Panc1 (cell line): ENCODE results near the gene CUL9. TPM values are rescaled to one million over a fixed set of nuclear protein-coding genes. Genes with fewer than 3 reads are reported as not detected.

ENCODE experiments used
- ATAC-seq: fragments of 200-7000 bp; cut with Tn5 transposase; 2 replicates; pipeline ENCODE4 v1.9.1; 2020; ENCODE audit warnings: mild to moderate bottlenecking, moderate library complexity
- BruUV-seq: library from RNA; stranded (reverse); fragments of 400-500 nt; replicated peaks from 2 replicates; lab custom pipeline; 2021; lab: Mats Ljungman, UMichigan
- CTCF ChIA-PET: fragments of 300-600 bp; sonication (Branson Sonifier 250); formaldehyde crosslinking; loops from one replicate; lab custom pipeline; 2022; ENCODE audit warnings: antibody characterized with exemption; lab: Charles Lee
- POLR2A ChIA-PET: fragments of 300-600 bp; sonication (Branson Sonifier 250); formaldehyde crosslinking; loops from one replicate; lab custom pipeline; 2022; ENCODE audit warnings: antibody characterized with exemption; lab: Charles Lee
- DNase-seq: peaks from one replicate; pipeline ENCODE4 v3.0.0-alpha.2; 2010; ENCODE audit warnings: low read depth, low spot score
- H3K27ac ChIP-seq: 2 replicates; pipeline ENCODE4 v1.5.1; 2011; ENCODE audit warnings: mild to moderate bottlenecking, low read length, inconsistent platforms
- H3K27me3 ChIP-seq: fragments of 200-500 bp; sonication (Bioruptor generic); 2 replicates; pipeline ENCODE4 v1.6.0; 2014; ENCODE audit warnings: low read length, inconsistent platforms; ENCODE audit not compliant: control insufficient read depth, insufficient read depth
- H3K36me3 ChIP-seq: fragments of 200-500 bp; sonication (Bioruptor generic); 2 replicates; pipeline ENCODE4 v1.5.1; 2014; ENCODE audit warnings: inconsistent platforms, mild to moderate bottlenecking, low read length, moderate library complexity; ENCODE audit not compliant: control insufficient read depth, insufficient read depth
- H3K4me1 ChIP-seq: 2 replicates; pipeline ENCODE4 v1.5.1; 2011; ENCODE audit warnings: inconsistent platforms, mild to moderate bottlenecking, low read length, moderate library complexity; ENCODE audit not compliant: control insufficient read depth, insufficient read depth
- H3K4me3 ChIP-seq, 2 experiments: 2 replicates each; pipeline ENCODE4 v1.5.1; 2011 to 2012; ENCODE audit warnings: low read depth in 2 of 2, low read length in 2 of 2, mild to moderate bottlenecking in 2 of 2, inconsistent platforms in 1 of 2, moderate library complexity in 1 of 2
- H3K9me3 ChIP-seq: fragments of 200-500 bp; sonication (Bioruptor generic); 2 replicates; pipeline ENCODE4 v1.5.1; 2014; ENCODE audit warnings: low read depth, mild to moderate bottlenecking, inconsistent platforms, low read length, moderate library complexity; ENCODE audit not compliant: control insufficient read depth, insufficient read depth
- CTCF ChIP-seq: fragments of 450-650 bp; IDR thresholded peaks from 2 replicates; pipeline ENCODE4 v1.5.1; 2017; ENCODE audit warnings: mild to moderate bottlenecking
- POLR2AphosphoS5 ChIP-seq: IDR thresholded peaks from 2 replicates; pipeline ENCODE4 v1.6.1; 2012; ENCODE audit warnings: mild to moderate bottlenecking, low read depth, low read length, moderate library complexity
- REST ChIP-seq, 2 experiments: IDR thresholded peaks; 2 replicates each; pipeline ENCODE4 v1.6.1; 2011 to 2012; ENCODE audit warnings: low read depth in 2 of 2, control low read depth in 1 of 2, low read length in 1 of 2, mild to moderate bottlenecking in 1 of 2, moderate library complexity in 1 of 2; ENCODE audit not compliant: insufficient read depth in 1 of 2
- SIN3A ChIP-seq: IDR thresholded peaks from 2 replicates; pipeline ENCODE4 v1.6.1; 2012; ENCODE audit warnings: low read depth, mild to moderate bottlenecking, low read length, moderate library complexity, borderline replicate concordance; ENCODE audit not compliant: insufficient read depth
- TCF7L2 ChIP-seq: IDR thresholded peaks from 2 replicates; pipeline ENCODE4 v1.6.1; 2011; ENCODE audit warnings: mild to moderate bottlenecking, low read depth, low read length, inconsistent platforms
- in situ Hi-C: cut with HindIII; loops from 2 replicates; pipeline ENCODE4 v1.10.0; 2016; ENCODE audit warnings: low sequenced_read_pairs, low pct_unique_long_range_greater_than_20kb
- intact Hi-C: fragments of 100-400 bp; cut with micrococcal nuclease; formaldehyde crosslinking; loops from one replicate; pipeline ENCODE4 v1.10.0; 2022; ENCODE audit not compliant: unreplicated experiment
- total RNA-seq: library from RNA; stranded (reverse); gene quantifications from one replicate; pipeline ENCODE4 v1.2.1, GENCODE V29; 2021; ENCODE audit not compliant: unreplicated experiment

CUL9 gene
- total RNA-seq, 1 experiment from 2014 or later, result 54.3 TPM

- H3K27ac ChIP-seq, result no peak overlapping the region
- in situ Hi-C loops, result no loop called here
- DNase-seq, result no peak
- TF ChIP-seq REST (IDR thresholded peaks at IDR 0.05; ENCODE audit: insufficient read depth in 1 of 2, low read depth in 2 of 2, low read length in 1 of 2) (no peak), POLR2AphosphoS5 (no peak), SIN3A (no peak), CTCF (no peak), TCF7L2 (no peak)
- ATAC-seq, result no peak
- no peaks in the 10 kb centered on the region for H3K36me3 ChIP-seq
- H3K4me1 ChIP-seq, result peaks cover 9% of the 10 kb centered on the region
- POLR2A ChIA-PET, result no interaction called here
- BruUV-seq, result no TSS peak
- intact Hi-C loops, result no loop called here
- peaks cover 1% of the 10 kb centered on the region; the same call in 1 of the 2 replicates for H3K27me3 ChIP-seq
- CTCF ChIA-PET, result no interaction called here
- H3K9me3 ChIP-seq, result no peaks in the 10 kb centered on the region
- H3K4me3 ChIP-seq, result no peak overlapping the region
Observed at GRCh38 chr6:43250992-43251373, 69.0 kb downstream of the CUL9 start.

GRCh38 chr6:43253401-43253800 is 71.4 kb downstream of the CUL9 start:
- no peak for DNase-seq
- in situ Hi-C loops (no loop called here), intact Hi-C loops (no loop called here)
- ChIA-PET POLR2A (interaction anchor here (0.6 kb wide), 2 partner anchors 19 to 83 kb away, joined by 4 read pairs; no protein-coding TSS in a partner anchor), CTCF (no interaction called here)
- no peak overlapping the region for H3K4me3 ChIP-seq
- TF ChIP-seq CTCF (no peak), TCF7L2 (no peak), SIN3A (no peak), POLR2AphosphoS5 (no peak), REST (IDR thresholded peaks at IDR 0.05; ENCODE audit: insufficient read depth in 1 of 2, low read depth in 2 of 2, low read length in 1 of 2) (no peak)
- no peaks in the 10 kb centered on the region; the same call in 1 of the 2 replicates for H3K4me1 ChIP-seq
- no peaks in the 10 kb centered on the region for H3K9me3 ChIP-seq
- no TSS peak for BruUV-seq
- H3K27ac ChIP-seq, result no peak overlapping the region
- ATAC-seq, result no peak
- no peaks in the 10 kb centered on the region; the same call in 1 of the 2 replicates for H3K27me3 ChIP-seq
- no peaks in the 10 kb centered on the region for H3K36me3 ChIP-seq
